Keratinocyte (primary cell): ENCODE data around the gene STARD8. TPM values are rescaled to one million over a fixed set of nuclear protein-coding genes. Genes with fewer than 3 reads are reported as not detected.

Experiments used
- DNase-seq: peaks from one replicate; pipeline ENCODE4 v3.0.0-alpha.2; 2011; ENCODE audit warnings: low read depth, missing footprints, low spot score
- FAIRE-seq: peaks from 2 replicates; lab custom pipeline; 2011; peaks lifted over from hg19 to GRCh38; lab: Jason Lieb, UNC
- H2AFZ ChIP-seq: 2 replicates; pipeline ENCODE4 v1.6.0; 2012; ENCODE audit warnings: low read length, control low read depth, inconsistent platforms; ENCODE audit not compliant: control insufficient read depth
- H3K27ac ChIP-seq: 2 replicates; pipeline ENCODE4 v1.5.1; 2011; ENCODE audit warnings: low read length; ENCODE audit not compliant: control insufficient read depth, insufficient read depth
- H3K27me3 ChIP-seq: 3 replicates; pipeline ENCODE4 v1.6.0; 2011; ENCODE audit warnings: low read length; ENCODE audit not compliant: control insufficient read depth, insufficient read depth; ENCODE audit errors: extremely low read depth
- H3K36me3 ChIP-seq, 2 experiments: 2 replicates in 1 of 2; 3 replicates in 1 of 2; pipeline ENCODE4 v1.5.1; 2011; ENCODE audit warnings: low read length in 2 of 2, mild to moderate bottlenecking in 1 of 2; ENCODE audit not compliant: control insufficient read depth in 2 of 2, insufficient read depth in 2 of 2; ENCODE audit errors: extremely low read depth in 1 of 2
- H3K4me1 ChIP-seq: 3 replicates; pipeline ENCODE4 v1.5.1; 2011; ENCODE audit warnings: low read length; ENCODE audit not compliant: control insufficient read depth, insufficient read depth; ENCODE audit errors: extremely low read depth
- H3K4me2 ChIP-seq: 3 replicates; pipeline ENCODE4 v1.6.0; 2011; ENCODE audit warnings: low read depth, low read length; ENCODE audit not compliant: control insufficient read depth, insufficient read depth; ENCODE audit errors: extremely low read depth
- H3K4me3 ChIP-seq, 3 experiments: fragments of 200-600 bp in 1 of 3; sonication (generic) in 1 of 3; 2 replicates in 2 of 3; 3 replicates in 1 of 3; pipeline ENCODE4 v1.5.1; 2011 to 2016; ENCODE audit warnings: low read length in 3 of 3, mild to moderate bottlenecking in 3 of 3, control low read depth in 2 of 3, inconsistent platforms in 1 of 3, low read depth in 1 of 3, mixed read lengths in 1 of 3, mixed run types in 1 of 3, moderate library complexity in 1 of 3; ENCODE audit not compliant: control insufficient read depth in 2 of 3, insufficient read depth in 2 of 3; ENCODE audit errors: extremely low read depth in 1 of 3
- H3K79me2 ChIP-seq: 2 replicates; pipeline ENCODE4 v1.6.0; 2012; ENCODE audit warnings: low read length; ENCODE audit not compliant: control insufficient read depth, insufficient read depth
- H3K9ac ChIP-seq: 3 replicates; pipeline ENCODE4 v1.6.0; 2011; ENCODE audit warnings: low read length; ENCODE audit not compliant: control insufficient read depth, insufficient read depth; ENCODE audit errors: extremely low read depth
- H3K9me1 ChIP-seq: 3 replicates; pipeline ENCODE4 v1.6.0; 2011; ENCODE audit warnings: low read length; ENCODE audit not compliant: control insufficient read depth, insufficient read depth; ENCODE audit errors: extremely low read depth
- H3K9me3 ChIP-seq: 2 replicates; pipeline ENCODE4 v1.5.1; 2012; ENCODE audit warnings: low read depth, low read length; ENCODE audit not compliant: control insufficient read depth
- H4K20me1 ChIP-seq: 3 replicates; pipeline ENCODE4 v1.6.0; 2011; ENCODE audit warnings: low read length; ENCODE audit not compliant: control insufficient read depth, insufficient read depth; ENCODE audit errors: extremely low read depth
- CTCF ChIP-seq, 3 experiments: IDR thresholded peaks in 1 of 3; conservative IDR thresholded peaks in 1 of 3; optimal IDR thresholded peaks in 1 of 3; 2 replicates in 2 of 3; 3 replicates in 1 of 3; pipeline versions ENCODE3 to v1.5.1; 2011; ENCODE audit warnings: low read length in 3 of 3, mild to moderate bottlenecking in 3 of 3, moderate library complexity in 2 of 3, control low read depth in 1 of 3, inconsistent platforms in 1 of 3; ENCODE audit not compliant: insufficient read depth in 2 of 3; ENCODE audit errors: extremely low read depth in 1 of 3
- EZH2 ChIP-seq: IDR thresholded peaks from one replicate; pipeline ENCODE4 v1.6.1; 2012; ENCODE audit warnings: inconsistent platforms, mild to moderate bottlenecking, low read length, moderate library complexity
- dilution Hi-C: fragments of 300-500 bp; cut with MboI; formaldehyde crosslinking; loops from one replicate; pipeline ENCODE4 v1.7.0; 2020; ENCODE audit warnings: low sequenced_read_pairs; ENCODE audit not compliant: extremely low pct_ligation_motif_present
- polyA plus RNA-seq, 5 experiments: library from polyadenylated mRNA; depleted of rRNA in 3 of 5; stranded (reverse) in 3 of 5; stranded (forward) in 1 of 5; unstranded in 1 of 5; fragments of >200 nt; gene quantifications; 1 replicate in 1 of 5; 2 replicates in 3 of 5; 3 replicates in 1 of 5; pipeline versions ENCODE4 v1.2.1 to v1.2.3, GENCODE V29; 2011 to 2012; ENCODE audit warnings: missing spikeins in 2 of 5, low read depth in 1 of 5, low replicate concordance in 1 of 5

Gene STARD8
- polyA plus RNA-seq, 1 donor (not counting 4 experiments of a cell fraction or from before 2014, with no cell fraction given) = 0.07 TPM

GRCh38 chrX:68676335-68676734 lies 28.9 kb downstream of the STARD8 start:
- H3K4me2 ChIP-seq = no peak overlapping the region
- no peaks in the 10 kb centered on the region for H3K79me2 ChIP-seq
- no peaks in the 10 kb centered on the region for H4K20me1 ChIP-seq
- no peak overlapping the region for H3K9ac ChIP-seq
- no peak overlapping the region for H3K4me3 ChIP-seq
- H2AFZ ChIP-seq = no peak overlapping the region
- DNase-seq = no peak
- H3K9me3 ChIP-seq = no peaks in the 10 kb centered on the region
- dilution Hi-C loops = no loop called here
- H3K4me1 ChIP-seq = no peaks in the 10 kb centered on the region
- TF ChIP-seq CTCF (optimal IDR thresholded peaks at IDR 0.05 in 1 of 3, IDR thresholded peaks at IDR 0.05 in 1 of 3, conservative IDR thresholded peaks at IDR 0.05 in 1 of 3; ENCODE audit: extremely low read depth in 1 of 3, insufficient read depth in 2 of 3, low read length in 3 of 3) = no peak
- TF ChIP-seq EZH2 = no peak
- H3K9me1 ChIP-seq = no peaks in the 10 kb centered on the region
- H3K27ac ChIP-seq = no peak overlapping the region
- FAIRE-seq = no peak
- H3K36me3 ChIP-seq = no peaks in the 10 kb centered on the region
- peaks cover 3% of the 10 kb centered on the region for H3K27me3 ChIP-seq

- Histone ChIP-seq H3K4me3 (no peak overlapping the region), H3K36me3 (no peaks in the 10 kb centered on the region), H2AFZ (no peak overlapping the region), H3K27me3 (peaks cover 3% of the 10 kb centered on the region), H4K20me1 (no peaks in the 10 kb centered on the region), H3K9me1 (no peaks in the 10 kb centered on the region), H3K9me3 (no peaks in the 10 kb centered on the region), H3K4me1 (no peaks in the 10 kb centered on the region), H3K9ac (no peak overlapping the region), H3K79me2 (no peaks in the 10 kb centered on the region), H3K4me2 (no peak overlapping the region), H3K27ac (no peak overlapping the region)
- no peak for DNase-seq
- dilution Hi-C loops = no loop called here
- no peak for TF ChIP-seq CTCF (optimal IDR thresholded peaks at IDR 0.05 in 1 of 3, IDR thresholded peaks at IDR 0.05 in 1 of 3, conservative IDR thresholded peaks at IDR 0.05 in 1 of 3; ENCODE audit: extremely low read depth in 1 of 3, insufficient read depth in 2 of 3, low read length in 3 of 3)
- no peak for TF ChIP-seq EZH2
- FAIRE-seq = no peak
These were observed 30.5 kb downstream of the STARD8 start for GRCh38 chrX:68677998-68678397.
